K562 (cell line): ENCODE measurements around the gene ECSIT. TPM values are rescaled to one million over a fixed set of nuclear protein-coding genes. Genes with fewer than 3 reads are reported as not detected.
A peak's percentile ranks its signal among the peaks of the same experiment; 100 is the strongest.

ENCODE experiments used
- BCLAF1 ChIP-seq, 2 experiments: fragments of 450-650 bp in 1 of 2; IDR thresholded peaks; 2 replicates each; pipeline ENCODE4 v1.6.1; 2011 to 2017; ENCODE audit warnings: low read depth in 2 of 2, antibody characterized with exemption in 1 of 2, borderline replicate concordance in 1 of 2, low read length in 1 of 2, mild to moderate bottlenecking in 1 of 2, mixed read lengths in 1 of 2; ENCODE audit not compliant: control insufficient read depth in 1 of 2
- BCOR ChIP-seq: fragments of 450-650 bp; IDR thresholded peaks from 2 replicates; pipeline ENCODE4 v1.6.1; 2016
- CREM ChIP-seq: IDR thresholded peaks from 2 replicates; pipeline ENCODE4 v1.6.1; 2014; ENCODE audit warnings: antibody characterized with exemption, low read depth
- E2F8 ChIP-seq: fragments of 450-650 bp; IDR thresholded peaks from 2 replicates; pipeline ENCODE4 v1.7.1; 2018; ENCODE audit warnings: mild to moderate bottlenecking, low read depth; ENCODE audit not compliant: partially characterized antibody
- HBP1 ChIP-seq: fragments of 450-650 bp; formaldehyde crosslinking; IDR thresholded peaks from 2 replicates; pipeline ENCODE4 v1.4.0; 2022; ENCODE audit warnings: missing genetic modification characterization
- HNRNPH1 ChIP-seq: fragments of 200-400 bp; formaldehyde crosslinking; optimal IDR thresholded peaks from 2 replicates; pipeline ENCODE3; 2017; ENCODE audit warnings: low read depth, mild to moderate bottlenecking, low read length, moderate library complexity
- HOMEZ ChIP-seq: fragments of 250-450 bp; sonication (Bioruptor Pico); IDR thresholded peaks from 2 replicates; pipeline ENCODE4 v1.4.0; 2020; ENCODE audit warnings: mild to moderate bottlenecking, moderate library complexity
- JUNB ChIP-seq: fragments of 450-650 bp; formaldehyde crosslinking; conservative IDR thresholded peaks from 2 replicates; pipeline ENCODE4 v1.4.0; 2020; ENCODE audit warnings: mild to moderate bottlenecking
- MAX ChIP-seq: sonication (generic); formaldehyde crosslinking; IDR thresholded peaks from 2 replicates; pipeline ENCODE4 v1.9.0; 2022; ENCODE audit warnings: mild to moderate bottlenecking, missing genetic modification reagents
- PHB ChIP-seq: fragments of 250-450 bp; sonication (Bioruptor Pico); IDR thresholded peaks from 2 replicates; pipeline ENCODE4 v1.5.0; 2021
- PTTG1 ChIP-seq: fragments of 450-650 bp; IDR thresholded peaks from 2 replicates; pipeline ENCODE4 v1.6.1; 2016; ENCODE audit warnings: low read depth, mild to moderate bottlenecking, missing genetic modification characterization, missing compliant biosample characterization
- RFX1 ChIP-seq: fragments of 450-650 bp; IDR thresholded peaks from 2 replicates; pipeline ENCODE4 v1.6.1; 2016; ENCODE audit warnings: mild to moderate bottlenecking, moderate library complexity
- TAF7 ChIP-seq: fragments of 450-650 bp; IDR thresholded peaks from 2 replicates; pipeline ENCODE4 v1.6.1; 2016; ENCODE audit warnings: missing genetic modification characterization, missing compliant biosample characterization
- TRIM28 ChIP-seq: fragments of 450-650 bp; IDR thresholded peaks from 2 replicates; pipeline ENCODE4 v1.6.1; 2017
- USF1 ChIP-seq: sonication (generic); formaldehyde crosslinking; IDR thresholded peaks from 2 replicates; pipeline ENCODE4 v1.9.0; 2022; ENCODE audit warnings: mild to moderate bottlenecking, missing genetic modification reagents
- ZBTB1 ChIP-seq: sonication (generic); formaldehyde crosslinking; IDR thresholded peaks from 2 replicates; pipeline ENCODE4 v1.8.1; 2023; ENCODE audit warnings: missing genetic modification reagents, low read depth, mild to moderate bottlenecking, borderline replicate concordance
- ZC3H11A ChIP-seq: IDR thresholded peaks from 2 replicates; pipeline ENCODE4 v1.6.1; 2012; ENCODE audit warnings: low read depth, low read length, improper control_type of control experiment
- ZNF124 ChIP-seq: sonication (generic); formaldehyde crosslinking; IDR thresholded peaks from 2 replicates; pipeline ENCODE4 v1.8.1; 2022; ENCODE audit warnings: missing genetic modification reagents
- ZNF644 ChIP-seq: fragments of 200-800 bp; sonication (Bioruptor generic); IDR thresholded peaks from 2 replicates; pipeline ENCODE4 v1.6.1; 2016; ENCODE audit warnings: low read depth, missing genetic modification characterization, missing compliant biosample characterization
- polyA plus RNA-seq, 8 experiments: library from polyadenylated mRNA; depleted of rRNA in 4 of 8; stranded (reverse) in 5 of 8; unstranded in 3 of 8; fragments of >200 nt; fragmentation: Nextera tagmentation in 2 of 8; fragmentation: Illumina TruSeq in 1 of 8; extraction: Ambion mirVana in 2 of 8; extraction: Trizol in 1 of 8; gene quantifications; 2 replicates each; pipeline versions ENCODE4 v1.2.1 to v1.2.3, GENCODE V29; 2011 to 2014; ENCODE audit warnings: inconsistent platforms in 1 of 8, missing spikeins in 1 of 8
- total RNA-seq, 7 experiments: library from RNA; depleted of rRNA in 6 of 7; stranded (reverse); fragments of >200 nt in 6 of 7; fragmentation: Illumina TruSeq in 2 of 7; extraction: Trizol in 2 of 7; gene quantifications; 2 replicates each; pipeline versions ENCODE4 v1.2.1 to v1.2.3, GENCODE V29; 2011 to 2021; ENCODE audit warnings: low replicate concordance in 1 of 7

Gene ECSIT
- total and polyA plus RNA-seq, 9 of the 15 experiments (the other 6 are each of a cell fraction or from before 2014, with no cell fraction given): 1.1 to 82.5 (median 43.9) TPM

- no peak for TF ChIP-seq HOMEZ (CRISPR knock-in tag)
- TF ChIP-seq HBP1 (CRISPR knock-in tag): peak; percentile 80; the same call in 1 of the 2 replicates
- TF ChIP-seq CREM: no peak
- no peak for TF ChIP-seq E2F8
- no peak for TF ChIP-seq ZNF644 (tag)
- TF ChIP-seq ZC3H11A: no peak
- no peak for TF ChIP-seq ZBTB1 (CRISPR knock-in tag)
- peak; percentile 31 for TF ChIP-seq BCOR
- TF ChIP-seq TRIM28: no peak
- no peak for TF ChIP-seq JUNB (CRISPR knock-in tag)
- no peak for TF ChIP-seq RFX1
- no peak for TF ChIP-seq TAF7 (tag)
- no peak for TF ChIP-seq MAX (CRISPR knock-in tag)
- no peak for TF ChIP-seq USF1 (CRISPR knock-in tag)
- no peak for TF ChIP-seq PTTG1 (tag)
- TF ChIP-seq PHB (CRISPR knock-in tag): no peak
- no peak for TF ChIP-seq ZNF124 (CRISPR knock-in tag)
- no peak for TF ChIP-seq HNRNPH1
- TF ChIP-seq BCLAF1 (IDR thresholded peaks at IDR 0.05; ENCODE audit: borderline replicate concordance in 1 of 2, control insufficient read depth in 1 of 2, low read depth in 2 of 2, low read length in 1 of 2): peak in 1 of 2 experiments; percentile 62; a peak in 1 of 4 replicates
Measured at GRCh38 chr19:11534538-11534937, 5.6 kb upstream of the ECSIT start (continued).
